DND-41 (cell line): ENCODE data around the gene TTLL6.

Experiments used
- ATAC-seq: fragments of 200-7000 bp; cut with Tn5 transposase; 3 replicates; pipeline ENCODE4 v1.9.1; 2021; ENCODE audit warnings: low read depth; ENCODE audit not compliant: insufficient read depth
- DNase-seq: peaks from one replicate; pipeline ENCODE4 v3.0.0-alpha.2; 2020
- H2AFZ ChIP-seq: 2 replicates; pipeline ENCODE4 v1.6.0; 2012; ENCODE audit warnings: low read depth, low read length
- H3K27ac ChIP-seq: 2 replicates; pipeline ENCODE4 v1.5.1; 2012; ENCODE audit warnings: low read length, inconsistent platforms
- H3K27me3 ChIP-seq: fragments of 200-600 bp; sonication (generic); 2 replicates; pipeline ENCODE4 v1.6.0; 2012; ENCODE audit warnings: low read length, mild to moderate bottlenecking, inconsistent platforms; ENCODE audit not compliant: insufficient read depth, poor library complexity
- H3K36me3 ChIP-seq: 2 replicates; pipeline ENCODE4 v1.5.1; 2012; ENCODE audit warnings: low read length, inconsistent platforms; ENCODE audit not compliant: insufficient read depth
- H3K4me1 ChIP-seq: 2 replicates; pipeline ENCODE4 v1.5.1; 2012; ENCODE audit warnings: mild to moderate bottlenecking, low read length; ENCODE audit not compliant: insufficient read depth
- H3K4me2 ChIP-seq: 2 replicates; pipeline ENCODE4 v1.6.0; 2012; ENCODE audit warnings: mild to moderate bottlenecking, moderate library complexity, low read length, inconsistent platforms; ENCODE audit not compliant: insufficient read depth
- H3K4me3 ChIP-seq, 2 experiments: fragments of 200-600 bp in 1 of 2; shearing (Covaris generic) in 1 of 2; 2 replicates each; pipeline ENCODE4 v1.5.1; 2012 to 2016; ENCODE audit warnings: inconsistent platforms in 2 of 2, low read length in 2 of 2, mild to moderate bottlenecking in 2 of 2, low read depth in 1 of 2, moderate library complexity in 1 of 2
- H3K79me2 ChIP-seq: 2 replicates; pipeline ENCODE4 v1.6.0; 2012; ENCODE audit warnings: low read length, inconsistent platforms; ENCODE audit not compliant: insufficient read depth
- H3K9ac ChIP-seq: 2 replicates; pipeline ENCODE4 v1.6.0; 2012; ENCODE audit warnings: low read depth, mild to moderate bottlenecking, inconsistent platforms, low read length, moderate library complexity
- H3K9me3 ChIP-seq: 2 replicates; pipeline ENCODE4 v1.5.1; 2012; ENCODE audit warnings: low read length, moderate library complexity, mild to moderate bottlenecking, inconsistent platforms; ENCODE audit not compliant: insufficient read depth, severe bottlenecking
- H4K20me1 ChIP-seq: 2 replicates; pipeline ENCODE4 v1.6.0; 2012; ENCODE audit warnings: low read length; ENCODE audit not compliant: insufficient read depth
- EZH2 ChIP-seq: IDR thresholded peaks from 3 replicates; pipeline ENCODE4 v1.6.1; 2012; ENCODE audit warnings: borderline replicate concordance, low read depth, mild to moderate bottlenecking, moderate library complexity, low read length, inconsistent platforms; ENCODE audit not compliant: severe bottlenecking
- TF ChIP-seq, protein P1 (sequence below): IDR thresholded peaks from 2 replicates; pipeline ENCODE4 v1.5.1; 2012; ENCODE audit warnings: borderline replicate concordance, low read length, moderate library complexity, mild to moderate bottlenecking; ENCODE audit not compliant: poor library complexity, severe bottlenecking; ENCODE audit errors: extremely low read depth

TTLL6 gene

DNA sequence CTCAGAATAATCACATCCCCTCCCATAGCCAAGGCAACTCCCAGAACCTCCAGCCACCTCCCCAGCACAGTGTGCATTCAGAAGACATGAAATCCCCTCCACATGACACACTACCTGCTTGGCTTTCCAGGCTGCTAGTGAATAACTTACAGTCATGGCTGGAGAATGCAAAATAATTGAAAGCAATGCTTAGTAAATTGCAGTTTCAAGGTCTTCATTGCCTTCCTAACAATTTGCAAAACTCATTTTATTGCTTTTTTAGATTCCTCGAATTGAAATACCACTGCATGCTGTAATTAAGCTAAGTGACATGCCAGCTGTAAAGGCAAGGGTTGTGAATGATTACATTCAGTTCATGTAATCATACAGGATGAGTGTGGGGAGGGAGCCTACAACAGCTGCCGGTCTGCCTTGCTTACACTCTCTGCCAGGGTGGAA, 59.5 kb downstream of the TTLL6 start:
- peaks cover 28% of the 10 kb centered on the region for H3K27me3 ChIP-seq
- H3K4me2 ChIP-seq: no peak overlapping the region
- DNase-seq (no peak), ATAC-seq (no peak)
- H3K9me3 ChIP-seq: no peaks in the 10 kb centered on the region
- no peaks in the 10 kb centered on the region for H4K20me1 ChIP-seq
- TF ChIP-seq, protein P1, sequence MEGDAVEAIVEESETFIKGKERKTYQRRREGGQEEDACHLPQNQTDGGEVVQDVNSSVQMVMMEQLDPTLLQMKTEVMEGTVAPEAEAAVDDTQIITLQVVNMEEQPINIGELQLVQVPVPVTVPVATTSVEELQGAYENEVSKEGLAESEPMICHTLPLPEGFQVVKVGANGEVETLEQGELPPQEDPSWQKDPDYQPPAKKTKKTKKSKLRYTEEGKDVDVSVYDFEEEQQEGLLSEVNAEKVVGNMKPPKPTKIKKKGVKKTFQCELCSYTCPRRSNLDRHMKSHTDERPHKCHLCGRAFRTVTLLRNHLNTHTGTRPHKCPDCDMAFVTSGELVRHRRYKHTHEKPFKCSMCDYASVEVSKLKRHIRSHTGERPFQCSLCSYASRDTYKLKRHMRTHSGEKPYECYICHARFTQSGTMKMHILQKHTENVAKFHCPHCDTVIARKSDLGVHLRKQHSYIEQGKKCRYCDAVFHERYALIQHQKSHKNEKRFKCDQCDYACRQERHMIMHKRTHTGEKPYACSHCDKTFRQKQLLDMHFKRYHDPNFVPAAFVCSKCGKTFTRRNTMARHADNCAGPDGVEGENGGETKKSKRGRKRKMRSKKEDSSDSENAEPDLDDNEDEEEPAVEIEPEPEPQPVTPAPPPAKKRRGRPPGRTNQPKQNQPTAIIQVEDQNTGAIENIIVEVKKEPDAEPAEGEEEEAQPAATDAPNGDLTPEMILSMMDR: no peak
- no peak for TF ChIP-seq EZH2
- H2AFZ ChIP-seq: no peak overlapping the region
- no peaks in the 10 kb centered on the region for H3K36me3 ChIP-seq
- no peaks in the 10 kb centered on the region for H3K4me1 ChIP-seq
- no peak overlapping the region for H3K9ac ChIP-seq
- no peak overlapping the region for H3K4me3 ChIP-seq
- no peak overlapping the region for H3K27ac ChIP-seq
- no peaks in the 10 kb centered on the region for H3K79me2 ChIP-seq

DNA sequence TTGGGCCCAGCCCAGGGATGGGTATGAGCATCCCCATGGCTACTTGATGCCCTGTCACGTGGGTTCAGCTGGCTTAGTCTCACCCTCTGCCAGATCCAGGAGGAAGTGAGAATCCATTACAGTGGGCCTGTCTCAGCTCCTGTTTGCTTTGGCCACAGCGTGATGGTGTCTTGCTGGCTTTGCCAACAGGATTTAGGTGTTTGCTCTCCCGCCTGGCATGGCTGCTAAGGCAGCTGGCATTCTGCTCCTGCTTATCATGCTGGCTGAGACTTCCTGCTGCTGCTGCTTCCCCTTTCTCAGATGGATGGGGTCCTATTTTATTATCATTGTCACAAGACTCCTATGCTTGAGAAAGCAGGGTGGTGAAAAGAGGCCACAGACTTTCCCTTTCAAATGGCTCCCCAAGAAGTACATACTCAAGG, 60.2 kb downstream of the TTLL6 start:
- no peaks in the 10 kb centered on the region for H3K36me3 ChIP-seq
- H3K27me3 ChIP-seq: peaks cover 30% of the 10 kb centered on the region
- TF ChIP-seq, protein P1: no peak
- TF ChIP-seq EZH2: no peak
- no peak overlapping the region for H3K9ac ChIP-seq
- H2AFZ ChIP-seq: no peak overlapping the region
- H3K27ac ChIP-seq: no peak overlapping the region
- H4K20me1 ChIP-seq: no peaks in the 10 kb centered on the region
- DNase-seq: no peak
- H3K4me2 ChIP-seq: no peak overlapping the region
- no peaks in the 10 kb centered on the region for H3K4me1 ChIP-seq
- H3K79me2 ChIP-seq: no peaks in the 10 kb centered on the region
- ATAC-seq: no peak
- H3K9me3 ChIP-seq: no peaks in the 10 kb centered on the region
- no peak overlapping the region for H3K4me3 ChIP-seq

DNA sequence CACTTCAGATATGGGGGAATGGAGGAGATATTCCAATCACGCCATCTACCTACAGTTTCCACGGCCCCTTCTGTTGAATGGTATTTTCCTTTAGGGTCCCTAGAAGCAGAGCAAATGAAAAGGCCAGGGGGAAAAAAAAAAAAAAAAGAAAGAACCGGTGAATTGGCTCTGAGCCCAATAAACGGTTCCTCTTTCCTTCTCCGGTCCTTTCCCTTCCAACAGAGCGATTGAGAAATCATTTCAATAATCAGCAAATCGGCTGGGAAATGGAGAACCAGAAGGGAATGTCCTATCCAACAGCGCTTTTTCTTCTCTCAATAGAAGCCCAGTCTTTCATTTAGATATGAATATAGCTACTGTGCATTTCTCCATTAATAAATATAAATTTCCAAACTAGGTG, 61.7 kb downstream of the TTLL6 start:
- no peak overlapping the region for H3K4me3 ChIP-seq
- H3K9ac ChIP-seq: no peak overlapping the region
- no peak overlapping the region for H3K4me2 ChIP-seq
- H3K27ac ChIP-seq: no peak overlapping the region
- no peaks in the 10 kb centered on the region for H3K79me2 ChIP-seq
- H3K36me3 ChIP-seq: no peaks in the 10 kb centered on the region
- no peaks in the 10 kb centered on the region for H3K4me1 ChIP-seq
- TF ChIP-seq, protein P1: no peak
- no peak for TF ChIP-seq EZH2
- H3K9me3 ChIP-seq: no peaks in the 10 kb centered on the region
- no peak for DNase-seq
- H3K27me3 ChIP-seq: peaks cover 43% of the 10 kb centered on the region
- no peak for ATAC-seq
- H2AFZ ChIP-seq: no peak overlapping the region
- peaks cover 4% of the 10 kb centered on the region; the same call in 1 of the 2 replicates for H4K20me1 ChIP-seq
